Fibroblast of skin of left quadriceps (primary cell): ENCODE data around the gene SYNGR3.

ENCODE experiments used
- DNase-seq, 2 experiments: peaks; one replicate each; pipeline ENCODE4 v3.0.0-alpha.2; 2013; ENCODE audit warnings: low read depth in 2 of 2

The SYNGR3 gene

GRCh38 chr16:1976951-1977874 lies 12.6 kb upstream of the SYNGR3 start:
- no peak for DNase-seq

- no peak for DNase-seq
Observed at GRCh38 chr16:1977875-1978268, 11.9 kb upstream of the SYNGR3 start.

- no peak for DNase-seq
Observed at GRCh38 chr16:1978476-1979120, 11.2 kb upstream of the SYNGR3 start.

GRCh38 chr16:1979271-1980029 lies 10.3 kb upstream of the SYNGR3 start:
- DNase-seq, result no peak

- no peak for DNase-seq
Observed at GRCh38 chr16:1980030-1980769, 9.6 kb upstream of the SYNGR3 start.

- DNase-seq, result no peak
Observed at GRCh38 chr16:1980770-1981087, 9.0 kb upstream of the SYNGR3 start.

GRCh38 chr16:1981398-1981836 lies 8.4 kb upstream of the SYNGR3 start, which contains the start of gene NOXO1:
Gene NOXO1, minus strand, starts transcription at chr16:1981469. Its CDS starts 290 bp downstream, at chr16:1981179.
- no peak for DNase-seq

GRCh38 chr16:1982013-1982433 lies 7.7 kb upstream of the SYNGR3 start:
- DNase-seq, result no peak

- no peak for DNase-seq
Observed at GRCh38 chr16:1982991-1983543, 6.7 kb upstream of the SYNGR3 start.

GRCh38 chr16:1983544-1984346 lies 6.0 kb upstream of the SYNGR3 start, which contains the start of gene GFER:
Gene GFER, plus strand, starts transcription at chr16:1984193. Its CDS starts 26 bp downstream, at chr16:1984219.
- peak; percentile 73 for DNase-seq

GRCh38 chr16:1984347-1985225 lies 5.2 kb upstream of the SYNGR3 start:
- no peak for DNase-seq

- DNase-seq, result no peak
Observed at GRCh38 chr16:1985466-1986150, 4.2 kb upstream of the SYNGR3 start.

GRCh38 chr16:1987198-1987597 lies 2.6 kb upstream of the SYNGR3 start:
- DNase-seq, result no peak

- no peak for DNase-seq
Observed at GRCh38 chr16:1990101-1990350, 256 bp downstream of the SYNGR3 start.

- DNase-seq, result no peak
Observed at GRCh38 chr16:1990351-1991134, 773 bp downstream of the SYNGR3 start.

- no peak for DNase-seq
Observed at GRCh38 chr16:1991135-1991551, 1.4 kb downstream of the SYNGR3 start.

- DNase-seq, result no peak
Observed at GRCh38 chr16:1991588-1991947, 1.8 kb downstream of the SYNGR3 start.
